Measurements from ENCODE around the gene TTC9B. TPM values are rescaled to one million over a fixed set of nuclear protein-coding genes. Genes with fewer than 3 reads are reported as not detected.

The TTC9B gene
- total and polyA plus RNA-seq, 2 of the 4 experiments (the other 2 are of a cell fraction): not detected

- ATAC-seq (ENCODE audit: low read depth) (no peak), DNase-seq (no peak)
- H3K27ac ChIP-seq (ENCODE audit: insufficient read depth, low read length): no peak overlapping the region
- intact Hi-C loops (cut with micrococcal nuclease) (no loop called here), in situ Hi-C loops (cut with MboI; ENCODE audit: low sequenced_read_pairs) (no loop called here), dilution Hi-C loops (cut with HindIII; ENCODE audit: low sequenced_read_pairs, unreplicated experiment) (no loop called here)
- H2AFZ ChIP-seq (replicated peaks; ENCODE audit: low read length, poor library complexity): no peak overlapping the region
- no peak overlapping the region for H3K18ac ChIP-seq (ENCODE audit: low read depth, low read length)
- H3K9me3 ChIP-seq (ENCODE audit: control insufficient read depth, insufficient read depth, low read length): no peaks in the 10 kb centered on the region
- H3K4me1 ChIP-seq (ENCODE audit: control insufficient read depth, insufficient read depth, low read length): no peaks in the 10 kb centered on the region
- H3K4me2 ChIP-seq (ENCODE audit: low read depth, low read length): no peak overlapping the region
- no peak overlapping the region for H2BK20ac ChIP-seq (ENCODE audit: low read depth, low read length)
- ChIA-PET CTCF (no interaction called here), POLR2A (ENCODE audit: unreplicated experiment) (no interaction called here)
- no peaks in the 10 kb centered on the region for H3K27me3 ChIP-seq (ENCODE audit: control insufficient read depth, insufficient read depth, low read length)
- H3K14ac ChIP-seq (replicated peaks; ENCODE audit: low read depth, low read length): no peak overlapping the region
- H3K4ac ChIP-seq (ENCODE audit: low read depth, low read length): no peak overlapping the region
- no peak overlapping the region for H2BK15ac ChIP-seq (ENCODE audit: low read depth, low read length)
- H2AK5ac ChIP-seq (ENCODE audit: low read depth, low read length): no peak overlapping the region
- H3K23ac ChIP-seq (ENCODE audit: low read depth, low read length): no peak overlapping the region
- H3K79me1 ChIP-seq (ENCODE audit: low read depth in 1 of 2, low read length in 2 of 2): no peaks in the 10 kb centered on the region
- no peaks in the 10 kb centered on the region for H3K9me1 ChIP-seq (ENCODE audit: insufficient read depth, low read length)
- no peak overlapping the region for H2AK9ac ChIP-seq (replicated peaks; ENCODE audit: low read depth, low read length, poor library complexity)
- no CpG with 5 or more reads among the region's 5 CpGs for WGBS, 2 experiments (ENCODE audit: extremely low coverage in 2 of 2, insufficient read length in 1 of 2)
- no peak overlapping the region for H3K56ac ChIP-seq (ENCODE audit: extremely low read depth, insufficient read depth, low read length)
- TF ChIP-seq SMC3 (IDR thresholded peaks at IDR 0.05; ENCODE audit: low read depth, low read length): no peak
- no peak for TF ChIP-seq RCOR1 (IDR thresholded peaks at IDR 0.05; ENCODE audit: insufficient replicate concordance, low read length)
- TF ChIP-seq, protein P1, sequence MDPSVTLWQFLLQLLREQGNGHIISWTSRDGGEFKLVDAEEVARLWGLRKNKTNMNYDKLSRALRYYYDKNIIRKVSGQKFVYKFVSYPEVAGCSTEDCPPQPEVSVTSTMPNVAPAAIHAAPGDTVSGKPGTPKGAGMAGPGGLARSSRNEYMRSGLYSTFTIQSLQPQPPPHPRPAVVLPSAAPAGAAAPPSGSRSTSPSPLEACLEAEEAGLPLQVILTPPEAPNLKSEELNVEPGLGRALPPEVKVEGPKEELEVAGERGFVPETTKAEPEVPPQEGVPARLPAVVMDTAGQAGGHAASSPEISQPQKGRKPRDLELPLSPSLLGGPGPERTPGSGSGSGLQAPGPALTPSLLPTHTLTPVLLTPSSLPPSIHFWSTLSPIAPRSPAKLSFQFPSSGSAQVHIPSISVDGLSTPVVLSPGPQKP (IDR thresholded peaks at IDR 0.05; ENCODE audit: borderline replicate concordance, low read depth, low read length): no peak
- no peak for TF ChIP-seq MXI1 (IDR thresholded peaks at IDR 0.05; ENCODE audit: borderline replicate concordance, low read depth, low read length)
- no peak for TF ChIP-seq FOS (IDR thresholded peaks at IDR 0.05; ENCODE audit: low read depth, low read length)
- TF ChIP-seq NFE2L2 (IDR thresholded peaks at IDR 0.05; ENCODE audit: low read depth, low read length): no peak
- TF ChIP-seq USF2 (IDR thresholded peaks at IDR 0.05; ENCODE audit: low read depth, low read length): no peak
- no peak for TF ChIP-seq CEBPB (IDR thresholded peaks at IDR 0.05; ENCODE audit: low read depth, low read length)
- no peak for TF ChIP-seq POLR2A (IDR thresholded peaks at IDR 0.05; ENCODE audit: low read depth, low read length)
- TF ChIP-seq RFX5 (IDR thresholded peaks at IDR 0.05; ENCODE audit: low read depth, low read length): no peak
- TF ChIP-seq RAD21 (IDR thresholded peaks at IDR 0.05; ENCODE audit: low read length): no peak
- TF ChIP-seq MAZ (IDR thresholded peaks at IDR 0.05; ENCODE audit: borderline replicate concordance, low read depth, low read length): no peak
- no peak for TF ChIP-seq BHLHE40 (IDR thresholded peaks at IDR 0.05; ENCODE audit: low read depth, low read length)
- TF ChIP-seq CHD1 (IDR thresholded peaks at IDR 0.05; ENCODE audit: low read depth, low read length): no peak
- no peak for TF ChIP-seq CTCF (conservative IDR thresholded peaks at IDR 0.05; ENCODE audit: low read depth, low read length)
- TF ChIP-seq MAFK (IDR thresholded peaks at IDR 0.05; ENCODE audit: low read depth, low read length): no peak
- H3K9ac ChIP-seq (ENCODE audit: low read depth, low read length): no peak overlapping the region
- no TSS peak for BruUV-seq (replicated peaks)
- no peak overlapping the region for H4K91ac ChIP-seq (ENCODE audit: insufficient read depth, low read depth, low read length)
- H2BK120ac ChIP-seq (ENCODE audit: low read depth, low read length): no peak overlapping the region
- no peaks in the 10 kb centered on the region for H4K20me1 ChIP-seq (ENCODE audit: insufficient read depth, low read length)
- H3K36me3 ChIP-seq (ENCODE audit: control insufficient read depth, insufficient read depth, low read length): no peaks in the 10 kb centered on the region
- no peak overlapping the region for H2BK5ac ChIP-seq (ENCODE audit: low read depth, low read length, poor library complexity, severe bottlenecking)
- no peak overlapping the region for H3K4me3 ChIP-seq (ENCODE audit: insufficient read depth, low read depth, low read length)
- no peak overlapping the region for H4K5ac ChIP-seq (ENCODE audit: low read depth, low read length)
- no peak overlapping the region for H4K8ac ChIP-seq (ENCODE audit: low read depth in 2 of 2, low read length in 2 of 2)
These were observed 42.4 kb downstream of the TTC9B start for GRCh38 chr19:40175820-40176219.
